H1 (cell line): Measurements from ENCODE around the gene SIGLEC11. TPM values are rescaled to one million over a fixed set of nuclear protein-coding genes. Genes with fewer than 3 reads are reported as not detected.

Experiments used
- BCL11A ChIP-seq, 2 experiments: IDR thresholded peaks; one replicate each; pipeline ENCODE4 v1.6.1; 2011; ENCODE audit warnings: low read depth in 2 of 2, low read length in 2 of 2, mild to moderate bottlenecking in 2 of 2
- CREB1 ChIP-seq: IDR thresholded peaks from 2 replicates; pipeline ENCODE4 v1.6.1; 2012; ENCODE audit warnings: inconsistent platforms
- EGR1 ChIP-seq: IDR thresholded peaks from 2 replicates; pipeline ENCODE4 v1.6.1; 2011; ENCODE audit warnings: low read depth, low read length, borderline replicate concordance
- EZH2 ChIP-seq: fragments of 200-600 bp; sonication (generic); IDR thresholded peaks from 2 replicates; pipeline ENCODE4 v1.7.1; 2012; ENCODE audit warnings: low read depth, mild to moderate bottlenecking, moderate library complexity, low read length, inconsistent platforms; ENCODE audit not compliant: severe bottlenecking
- FOSL1 ChIP-seq: IDR thresholded peaks from 2 replicates; pipeline ENCODE4 v1.6.1; 2011; ENCODE audit warnings: mild to moderate bottlenecking, low read depth, low read length, moderate library complexity; ENCODE audit not compliant: insufficient read depth
- GABPA ChIP-seq: IDR thresholded peaks from 2 replicates; pipeline ENCODE4 v1.6.1; 2011; ENCODE audit warnings: mild to moderate bottlenecking, low read length, moderate library complexity, borderline replicate concordance; ENCODE audit not compliant: insufficient read depth
- GTF2F1 ChIP-seq: IDR thresholded peaks from 2 replicates; pipeline ENCODE4 v1.6.1; 2012; ENCODE audit warnings: low read depth, low read length, improper control_type of control experiment, borderline replicate concordance
- HDAC2 ChIP-seq, 2 experiments: fragments of 300-600 bp in 1 of 2; sonication (generic) in 1 of 2; IDR thresholded peaks; 2 replicates each; pipeline ENCODE4 v1.6.1; 2011 to 2012; ENCODE audit warnings: low read depth in 2 of 2, low read length in 2 of 2, mild to moderate bottlenecking in 2 of 2, moderate library complexity in 2 of 2, borderline replicate concordance in 1 of 2, inconsistent platforms in 1 of 2
- JUN ChIP-seq: IDR thresholded peaks from 2 replicates; pipeline ENCODE4 v1.6.1; 2011; ENCODE audit warnings: low read depth, mild to moderate bottlenecking, improper control_type of control experiment, low read length
- KDM5A ChIP-seq: fragments of 200-600 bp; IDR thresholded peaks from 2 replicates; pipeline ENCODE4 v1.7.1; 2012; ENCODE audit warnings: mild to moderate bottlenecking, low read length, inconsistent platforms, mixed read lengths
- NANOG ChIP-seq: IDR thresholded peaks from 2 replicates; pipeline ENCODE4 v1.6.1; 2011; ENCODE audit warnings: low read length, low read depth, mild to moderate bottlenecking, inconsistent platforms; ENCODE audit not compliant: insufficient read depth, poor library complexity, severe bottlenecking
- NRF1 ChIP-seq: IDR thresholded peaks from 2 replicates; pipeline ENCODE4 v1.6.1; 2011; ENCODE audit warnings: mild to moderate bottlenecking, low read depth, low read length, improper control_type of control experiment
- POLR2A ChIP-seq, 2 experiments: IDR thresholded peaks; 1 replicate in 1 of 2; 2 replicates in 1 of 2; pipeline ENCODE4 v1.6.1; 2011; ENCODE audit warnings: low read depth in 2 of 2, low read length in 2 of 2, mild to moderate bottlenecking in 2 of 2; ENCODE audit errors: control extremely low read depth in 1 of 2
- POLR2AphosphoS5 ChIP-seq: IDR thresholded peaks from 2 replicates; pipeline ENCODE4 v1.6.1; 2011; ENCODE audit warnings: low read depth, low read length
- POU5F1 ChIP-seq: IDR thresholded peaks from 2 replicates; pipeline ENCODE4 v1.6.1; 2011; ENCODE audit warnings: low read depth, mild to moderate bottlenecking, low read length, moderate library complexity
- SAP30 ChIP-seq: fragments of 300-600 bp; sonication (generic); IDR thresholded peaks from 2 replicates; pipeline ENCODE4 v1.7.1; 2012; ENCODE audit warnings: low read length, moderate library complexity, mild to moderate bottlenecking, inconsistent platforms; ENCODE audit not compliant: insufficient read depth, insufficient replicate concordance
- SIRT6 ChIP-seq: IDR thresholded peaks from one replicate; pipeline ENCODE4 v1.7.1; 2012; ENCODE audit warnings: low read length, inconsistent platforms
- SP2 ChIP-seq: IDR thresholded peaks from 2 replicates; pipeline ENCODE4 v1.6.1; 2012; ENCODE audit warnings: mild to moderate bottlenecking, low read length, inconsistent platforms
- TAF7 ChIP-seq: optimal IDR thresholded peaks from 2 replicates; pipeline ENCODE3; 2011; ENCODE audit warnings: low read depth, mild to moderate bottlenecking, inconsistent platforms, low read length, moderate library complexity, borderline replicate concordance
- TBP ChIP-seq: IDR thresholded peaks from 2 replicates; pipeline ENCODE4 v1.6.1; 2011; ENCODE audit warnings: low read depth, low read length, improper control_type of control experiment
- TCF12 ChIP-seq: IDR thresholded peaks from 2 replicates; pipeline ENCODE4 v1.6.1; 2011; ENCODE audit warnings: low read depth, mild to moderate bottlenecking, low read length
- TEAD4 ChIP-seq: IDR thresholded peaks from 2 replicates; pipeline ENCODE4 v1.6.1; 2012; ENCODE audit warnings: low read depth, low read length, inconsistent platforms, mixed read lengths
- YY1 ChIP-seq: IDR thresholded peaks from 2 replicates; pipeline ENCODE4 v1.6.1; 2011; ENCODE audit warnings: low read depth, mild to moderate bottlenecking, low read length
- polyA plus RNA-seq, 7 experiments: library from polyadenylated mRNA; depleted of rRNA in 3 of 7; stranded (reverse) in 5 of 7; unstranded in 2 of 7; fragments of >200 nt in 5 of 7; fragments of 200-250 nt in 2 of 7; gene quantifications; 1 replicate in 5 of 7; 2 replicates in 1 of 7; 4 replicates in 1 of 7; pipeline versions ENCODE4 v1.2.1 to v1.2.3, GENCODE V29; 2011 to 2013; ENCODE audit warnings: missing spikeins in 2 of 7, mixed read lengths in 2 of 7
- total RNA-seq: library from RNA; stranded (reverse); fragmentation: NEBNext Ultra II Directional; extraction: Animal tissue kit (Norgen Biotek cat#: 25700); gene quantifications from 2 replicates; pipeline ENCODE4 v1.2.1, GENCODE V29; 2021
- TF ChIP-seq, protein P1 (sequence below): IDR thresholded peaks from 2 replicates; pipeline ENCODE4 v1.6.1; 2011; ENCODE audit warnings: low read length, improper control_type of control experiment
- TF ChIP-seq, protein P2 (sequence below): IDR thresholded peaks from 2 replicates; pipeline ENCODE4 v1.6.1; 2012; ENCODE audit warnings: inconsistent platforms

The SIGLEC11 gene
- total and polyA plus RNA-seq, 2 of the 8 experiments (the other 6 are each of a cell fraction or from before 2014, with no cell fraction given): 0.18 TPM; not detected in 1

DNA sequence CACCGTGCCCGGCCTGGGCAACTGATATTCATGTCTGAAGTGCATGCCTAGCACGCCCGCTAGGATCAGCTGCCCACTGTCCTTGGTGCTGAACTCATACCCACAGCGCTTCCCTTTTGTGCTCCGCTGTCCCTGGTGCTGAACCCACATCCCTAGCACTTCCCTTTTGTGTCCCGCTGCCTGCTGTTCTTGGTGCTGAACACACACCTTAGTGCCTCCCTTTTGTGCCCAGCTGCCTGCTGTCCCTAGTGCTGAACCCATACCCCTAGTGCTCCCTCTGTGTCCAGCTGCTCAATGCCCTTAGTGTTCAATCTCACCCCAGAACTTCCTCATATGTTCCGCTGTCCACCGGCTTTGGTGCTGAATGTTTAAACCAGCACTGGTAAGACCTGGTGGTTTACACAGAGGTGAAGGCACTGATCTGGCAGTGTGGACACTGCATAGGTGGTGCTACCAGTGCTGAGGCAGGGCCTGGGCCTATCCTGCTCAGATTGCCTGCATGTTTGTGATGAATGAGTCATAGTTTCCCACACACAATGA lies 26.3 kb upstream of the SIGLEC11 start (continued):
- TF ChIP-seq GABPA: peak; percentile 69; the same call in 1 of the 2 replicates
- no peak for TF ChIP-seq JUN
- no peak for TF ChIP-seq SIRT6
- no peak for TF ChIP-seq SP2
- TF ChIP-seq FOSL1: no peak
- TF ChIP-seq TBP: no peak
- peak; percentile 99 for TF ChIP-seq TAF7
- TF ChIP-seq EGR1: no peak
- TF ChIP-seq SAP30: peak; percentile 100
- TF ChIP-seq POLR2AphosphoS5: peak; percentile 88
- peak; percentile 87; the same call in 1 of the 2 replicates for TF ChIP-seq TCF12
- no peak for TF ChIP-seq EZH2
- no peak for TF ChIP-seq BCL11A (IDR thresholded peaks at IDR 0.05; ENCODE audit: low read depth in 2 of 2, low read length in 2 of 2)
- no peak for TF ChIP-seq KDM5A
- TF ChIP-seq CREB1: peak; percentile 77
- no peak for TF ChIP-seq GTF2F1
- TF ChIP-seq TEAD4: peak; percentile 54
- peak; percentile 40 for TF ChIP-seq NANOG
- no peak for TF ChIP-seq NRF1
- TF ChIP-seq POLR2A (IDR thresholded peaks at IDR 0.05; ENCODE audit: control extremely low read depth in 1 of 2, low read depth in 2 of 2, low read length in 2 of 2): no peak
- TF ChIP-seq, protein P1, sequence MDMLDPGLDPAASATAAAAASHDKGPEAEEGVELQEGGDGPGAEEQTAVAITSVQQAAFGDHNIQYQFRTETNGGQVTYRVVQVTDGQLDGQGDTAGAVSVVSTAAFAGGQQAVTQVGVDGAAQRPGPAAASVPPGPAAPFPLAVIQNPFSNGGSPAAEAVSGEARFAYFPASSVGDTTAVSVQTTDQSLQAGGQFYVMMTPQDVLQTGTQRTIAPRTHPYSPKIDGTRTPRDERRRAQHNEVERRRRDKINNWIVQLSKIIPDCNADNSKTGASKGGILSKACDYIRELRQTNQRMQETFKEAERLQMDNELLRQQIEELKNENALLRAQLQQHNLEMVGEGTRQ: no peak
- no peak for TF ChIP-seq POU5F1
- peak; percentile 100 for TF ChIP-seq HDAC2 (IDR thresholded peaks at IDR 0.05; ENCODE audit: borderline replicate concordance in 1 of 2, low read depth in 2 of 2, low read length in 2 of 2)
- TF ChIP-seq YY1: peak; percentile 72; the same call in 1 of the 2 replicates
- TF ChIP-seq, protein P2, sequence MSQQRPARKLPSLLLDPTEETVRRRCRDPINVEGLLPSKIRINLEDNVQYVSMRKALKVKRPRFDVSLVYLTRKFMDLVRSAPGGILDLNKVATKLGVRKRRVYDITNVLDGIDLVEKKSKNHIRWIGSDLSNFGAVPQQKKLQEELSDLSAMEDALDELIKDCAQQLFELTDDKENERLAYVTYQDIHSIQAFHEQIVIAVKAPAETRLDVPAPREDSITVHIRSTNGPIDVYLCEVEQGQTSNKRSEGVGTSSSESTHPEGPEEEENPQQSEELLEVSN: no peak
